ENCODE measurements around the gene ARHGEF12. TPM values are rescaled to one million over a fixed set of nuclear protein-coding genes. Genes with fewer than 3 reads are reported as not detected.

ARHGEF12 gene
- total RNA-seq, 2 experiments from 2014 or later: 8.1 to 9.2 TPM

DNA sequence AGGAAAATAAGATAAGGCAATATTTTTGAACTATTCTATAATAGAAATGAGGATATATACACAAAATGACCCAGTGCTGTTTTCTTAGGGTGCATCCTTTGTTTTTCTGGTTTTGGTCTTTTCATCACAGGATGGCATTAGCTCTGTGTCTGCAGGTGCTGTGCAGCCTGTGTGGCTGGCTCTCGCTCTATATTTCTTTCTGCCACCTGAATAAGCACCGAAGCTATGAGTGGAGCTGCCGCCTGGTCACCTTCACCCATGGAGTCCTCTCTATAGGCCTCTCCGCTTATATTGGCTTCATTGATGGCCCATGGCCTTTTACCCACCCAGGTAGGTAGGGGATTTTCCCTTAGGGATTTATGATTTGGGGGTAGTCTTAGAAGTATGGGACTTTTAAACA is 8.9 kb upstream of the ARHGEF12 start:
- H3K4me1 Mint-ChIP-seq: peaks cover 22% of the 10 kb centered on the region
- ChIA-PET POLR2A (no interaction called here), CTCF (interaction anchor here (1.0 kb wide), 1 partner anchor 7 kb away, joined by 3 read pairs; no protein-coding TSS in a partner anchor)
- H3K36me3 Mint-ChIP-seq (ENCODE audit: low read depth): no peaks in the 10 kb centered on the region
- H3K9me3 Mint-ChIP-seq: no peaks in the 10 kb centered on the region
- no peak overlapping the region for H3K4me3 Mint-ChIP-seq
- no peak for DNase-seq
- no peak overlapping the region for H3K27ac Mint-ChIP-seq
- peaks cover 68% of the 10 kb centered on the region for H3K27me3 Mint-ChIP-seq

DNA sequence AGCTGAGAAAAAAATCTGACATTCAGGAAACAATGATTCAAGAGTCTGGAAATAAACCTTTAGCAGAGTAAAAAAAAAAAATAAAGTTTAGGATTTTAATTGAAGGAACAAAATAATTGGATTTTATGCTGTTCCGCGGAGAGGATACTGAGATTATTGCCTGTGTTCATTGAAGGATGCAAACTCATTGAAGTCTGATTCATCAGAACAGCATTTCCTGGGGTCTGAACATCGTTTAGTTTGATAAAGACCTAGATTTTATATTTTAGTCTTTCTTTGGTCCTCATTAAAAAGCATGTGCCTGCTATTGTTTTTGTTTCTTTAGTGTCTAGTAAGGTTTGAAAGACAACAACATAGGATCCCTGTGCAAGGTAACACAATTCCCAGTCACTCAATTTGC is 6.7 kb upstream of the ARHGEF12 start:
- H3K36me3 Mint-ChIP-seq (ENCODE audit: low read depth): no peaks in the 10 kb centered on the region
- H3K9me3 Mint-ChIP-seq: no peaks in the 10 kb centered on the region
- DNase-seq: no peak
- H3K27me3 Mint-ChIP-seq: peaks cover 65% of the 10 kb centered on the region
- H3K27ac Mint-ChIP-seq: no peak overlapping the region
- H3K4me3 Mint-ChIP-seq: no peak overlapping the region
- ChIA-PET CTCF (no interaction called here), POLR2A (no interaction called here)
- peaks cover 22% of the 10 kb centered on the region for H3K4me1 Mint-ChIP-seq

- CTCF ChIA-PET: no interaction called here
These were observed 6.2 kb upstream of the ARHGEF12 start for GRCh38 chr11:120330045-120330444.

GRCh38 chr11:120331301-120331996 is 4.8 kb upstream of the ARHGEF12 start:
- no peak for DNase-seq
- ChIA-PET POLR2A (no interaction called here), CTCF (no interaction called here)
- no peaks in the 10 kb centered on the region for H3K36me3 Mint-ChIP-seq (ENCODE audit: low read depth)
- peaks cover 58% of the 10 kb centered on the region for H3K27me3 Mint-ChIP-seq
- no peak overlapping the region for H3K4me3 Mint-ChIP-seq
- no peaks in the 10 kb centered on the region for H3K9me3 Mint-ChIP-seq
- H3K4me1 Mint-ChIP-seq: peaks cover 17% of the 10 kb centered on the region
- H3K27ac Mint-ChIP-seq: no peak overlapping the region

More at GRCh38 chr11:120330045-120330444, 6.2 kb upstream of the ARHGEF12 start:
- Mint-ChIP-seq H3K36me3 (ENCODE audit: low read depth) (no peaks in the 10 kb centered on the region), H3K9me3 (no peaks in the 10 kb centered on the region), H3K4me1 (peaks cover 21% of the 10 kb centered on the region), H3K27ac (no peak overlapping the region), H3K4me3 (no peak overlapping the region), H3K27me3 (peaks cover 64% of the 10 kb centered on the region)
- DNase-seq: no peak
- POLR2A ChIA-PET: no interaction called here

GRCh38 chr11:120332822-120333716 is 3.1 kb upstream of the ARHGEF12 start:
- no peaks in the 10 kb centered on the region for H3K9me3 Mint-ChIP-seq
- peaks cover 18% of the 10 kb centered on the region for H3K4me1 Mint-ChIP-seq
- DNase-seq: no peak
- no peak overlapping the region for H3K4me3 Mint-ChIP-seq
- ChIA-PET POLR2A (no interaction called here), CTCF (no interaction called here)
- no peaks in the 10 kb centered on the region for H3K36me3 Mint-ChIP-seq (ENCODE audit: low read depth)
- H3K27me3 Mint-ChIP-seq: peaks cover 58% of the 10 kb centered on the region
- H3K27ac Mint-ChIP-seq: no peak overlapping the region

DNA sequence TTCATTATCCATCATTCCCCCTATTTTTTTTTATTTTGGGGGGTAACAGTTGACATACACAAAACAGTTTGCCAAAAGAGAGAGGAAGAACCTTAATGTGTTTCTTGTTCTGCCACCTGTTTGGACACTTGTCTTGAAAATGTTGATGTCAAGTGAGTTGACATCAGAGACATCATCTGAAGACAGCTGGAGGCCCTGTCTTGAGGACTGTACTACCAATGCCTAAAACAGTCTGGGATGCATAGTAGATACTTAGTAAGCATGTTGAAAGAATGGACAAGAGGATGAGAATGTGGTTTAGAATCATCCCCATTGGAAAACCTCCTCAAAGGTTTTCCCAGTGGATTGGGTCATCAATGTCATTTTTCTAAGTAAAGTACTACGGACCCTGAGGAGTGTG is 2.4 kb upstream of the ARHGEF12 start:
- H3K27ac Mint-ChIP-seq: no peak overlapping the region
- DNase-seq: no peak
- ChIA-PET POLR2A (no interaction called here), CTCF (interaction anchor here (0.7 to 1.3 kb wide), 5 partner anchors 7 to 31 kb away, joined by 3 to 6 read pairs (median 3); partner anchors contain the start of gene TLCD5)
- H3K4me3 Mint-ChIP-seq: no peak overlapping the region
- H3K27me3 Mint-ChIP-seq: peaks cover 60% of the 10 kb centered on the region
- peaks cover 22% of the 10 kb centered on the region for H3K4me1 Mint-ChIP-seq
- H3K9me3 Mint-ChIP-seq: no peaks in the 10 kb centered on the region
- H3K36me3 Mint-ChIP-seq (ENCODE audit: low read depth): no peaks in the 10 kb centered on the region

GRCh38 chr11:120334332-120334731 is 1.9 kb upstream of the ARHGEF12 start:
- ChIA-PET POLR2A (no interaction called here), CTCF (interaction anchor here (0.6 to 1.3 kb wide), 7 partner anchors 8 to 131 kb away, joined by 3 to 6 read pairs (median 3); partner anchors contain the start of gene TLCD5)
- H3K36me3 Mint-ChIP-seq (ENCODE audit: low read depth): no peaks in the 10 kb centered on the region
- DNase-seq: no peak
- H3K4me3 Mint-ChIP-seq: no peak overlapping the region
- no peak overlapping the region for H3K27ac Mint-ChIP-seq
- peaks cover 25% of the 10 kb centered on the region for H3K4me1 Mint-ChIP-seq
- H3K27me3 Mint-ChIP-seq: peaks cover 63% of the 10 kb centered on the region
- H3K9me3 Mint-ChIP-seq: no peaks in the 10 kb centered on the region

GRCh38 chr11:120334894-120335462 is 1.2 kb upstream of the ARHGEF12 start:
- peak; percentile 73 for DNase-seq
- Mint-ChIP-seq H3K27ac (no peak overlapping the region), H3K9me3 (no peaks in the 10 kb centered on the region), H3K36me3 (ENCODE audit: low read depth) (no peaks in the 10 kb centered on the region), H3K4me1 (peaks cover 31% of the 10 kb centered on the region), H3K27me3 (peaks cover 65% of the 10 kb centered on the region), H3K4me3 (peak overlapping the region; percentile 51)
- CTCF ChIA-PET: interaction anchor here (0.6 to 1.3 kb wide), 7 partner anchors 8 to 673 kb away, joined by 3 to 5 read pairs (median 3); no protein-coding TSS in a partner anchor
- POLR2A ChIA-PET: no interaction called here

- Mint-ChIP-seq H3K4me1 (peaks cover 32% of the 10 kb centered on the region), H3K27ac (no peak overlapping the region), H3K27me3 (peaks cover 67% of the 10 kb centered on the region), H3K36me3 (ENCODE audit: low read depth) (no peaks in the 10 kb centered on the region), H3K9me3 (no peaks in the 10 kb centered on the region), H3K4me3 (peak overlapping the region; percentile 31)
- CTCF ChIA-PET: interaction anchor here (0.6 to 1.0 kb wide), 3 partner anchors 8 to 672 kb away, joined by 3 to 5 read pairs (median 3); no protein-coding TSS in a partner anchor
- POLR2A ChIA-PET: no interaction called here
- no peak for DNase-seq
These were observed 681 bp upstream of the ARHGEF12 start for GRCh38 chr11:120335556-120335907.

DNA sequence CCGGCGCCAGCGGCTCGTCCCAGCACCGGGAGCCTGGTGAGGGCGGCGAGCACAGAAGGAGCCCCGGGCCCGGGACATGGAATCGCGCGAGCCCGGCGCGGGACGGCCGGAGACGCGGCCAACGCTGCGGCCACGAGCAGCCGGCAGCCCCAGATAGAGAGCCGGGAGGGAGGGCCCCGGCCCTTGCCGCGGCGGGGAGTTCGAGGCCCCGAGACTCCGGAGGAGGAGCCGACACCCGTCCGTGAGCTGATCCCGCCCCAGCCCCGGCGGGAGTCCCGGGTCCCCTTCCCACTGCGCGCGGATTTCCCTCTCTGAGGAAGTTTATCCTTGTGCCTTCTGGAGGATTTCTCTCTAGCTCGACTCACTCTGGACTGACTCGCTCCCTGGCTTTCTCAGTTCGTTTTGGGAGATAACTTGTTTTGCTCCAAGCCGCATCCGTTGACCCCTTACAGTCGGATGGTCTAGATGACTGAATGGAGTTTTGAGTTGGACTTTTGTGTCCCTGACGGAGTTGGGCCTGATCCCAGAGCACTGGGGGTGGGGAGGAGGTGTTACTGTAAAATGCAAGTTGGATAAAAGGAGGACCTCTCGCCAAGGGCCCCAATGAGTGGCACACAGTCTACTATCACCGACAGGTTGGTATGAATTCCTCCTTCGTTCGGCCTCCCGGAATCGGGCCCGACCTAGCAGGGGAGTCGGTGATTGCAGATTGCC is 585 bp downstream of the ARHGEF12 start:
- POLR2A ChIA-PET: no interaction called here
- DNase-seq: peak; percentile 15
- Mint-ChIP-seq H3K9me3 (no peaks in the 10 kb centered on the region), H3K4me3 (peak overlapping the region; percentile 82), H3K36me3 (ENCODE audit: low read depth) (no peaks in the 10 kb centered on the region), H3K4me1 (peaks cover 32% of the 10 kb centered on the region), H3K27me3 (peaks cover 69% of the 10 kb centered on the region), H3K27ac (peak overlapping the region; percentile 83)
- CTCF ChIA-PET: interaction anchor here (0.8 kb wide), 1 partner anchor 101 kb away, joined by 3 read pairs; no protein-coding TSS in a partner anchor

DNA sequence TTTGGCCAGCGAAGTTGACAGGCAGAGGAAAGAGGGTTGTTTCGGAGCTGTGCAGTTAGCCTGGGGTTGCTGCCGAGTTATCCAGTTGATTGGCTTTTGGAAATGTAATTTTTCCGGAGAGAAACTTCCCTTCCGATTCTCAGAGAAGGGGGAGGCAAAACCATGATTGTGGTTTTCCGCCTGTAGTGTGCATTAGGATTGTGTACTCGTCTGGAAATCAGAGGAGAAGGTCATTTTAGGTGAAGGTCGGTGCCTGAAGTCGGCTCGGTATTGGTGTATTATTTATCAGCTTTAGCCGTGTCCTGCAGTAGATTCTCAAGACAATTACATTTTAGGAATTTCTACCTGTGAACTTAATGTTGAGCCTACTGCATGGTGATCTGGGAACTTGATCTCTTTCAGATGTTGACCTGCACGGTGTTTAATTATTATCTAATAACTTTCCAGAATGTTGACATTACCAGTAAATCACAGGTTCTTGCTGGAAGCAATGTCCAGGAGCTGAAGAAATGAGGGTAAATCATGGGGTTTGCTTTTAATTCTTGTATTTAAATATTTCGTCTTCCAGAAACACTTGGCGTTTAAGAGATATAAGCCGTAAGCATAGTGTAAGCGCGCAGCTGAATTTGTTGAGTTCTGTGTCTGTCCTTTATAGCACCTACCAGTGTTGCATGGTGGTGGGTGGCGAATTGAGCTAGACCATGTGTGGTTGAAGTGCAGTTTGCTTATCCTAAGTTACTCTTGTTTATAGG is 1.3 kb downstream of the ARHGEF12 start:
- Mint-ChIP-seq H3K4me3 (peak overlapping the region; percentile 82), H3K27me3 (peaks cover 70% of the 10 kb centered on the region), H3K27ac (peak overlapping the region; percentile 83), H3K4me1 (peaks cover 35% of the 10 kb centered on the region), H3K36me3 (ENCODE audit: low read depth) (no peaks in the 10 kb centered on the region), H3K9me3 (peaks cover 3% of the 10 kb centered on the region)
- no peak for DNase-seq
- ChIA-PET POLR2A (no interaction called here), CTCF (interaction anchor here (0.8 kb wide), 1 partner anchor 102 kb away, joined by 3 read pairs; no protein-coding TSS in a partner anchor)

All from activated CD4-positive, alpha-beta T cell treated with anti-CD3 and anti-CD28 coated beads, Interleukin-2, amount 10 ng/mL, durations not matched to agents 7 days and 5 days (primary cell).